22Rv1 (cell line): ENCODE measurements around the gene TSPO2.

Experiments
- H3K27ac ChIP-seq: fragments of 450-650 bp; 2 replicates; pipeline ENCODE4 v1.5.1; 2017
- CTCF ChIP-seq: fragments of 450-650 bp; IDR thresholded peaks from 2 replicates; pipeline ENCODE4 v1.5.1; 2017; ENCODE audit warnings: mild to moderate bottlenecking
- ZFX ChIP-seq: fragments of 450-650 bp; IDR thresholded peaks from 2 replicates; pipeline ENCODE4 v1.6.1; 2017; ENCODE audit warnings: antibody characterized with exemption, borderline replicate concordance

Gene TSPO2

GRCh38 chr6:41042226-41043055 lies at the start of gene TSPO2:
Gene TSPO2 (plus strand): TSS chr6:41042467. CDS start chr6:41042986, 519 bp downstream.
- TF ChIP-seq CTCF (no peak), ZFX (no peak)
- H3K27ac ChIP-seq, result no peak within 1 kb of the TSS

- no peak overlapping the region for H3K27ac ChIP-seq
- TF ChIP-seq CTCF (no peak), ZFX (no peak)
These were observed 49.5 kb upstream of the TSPO2 start for GRCh38 chr6:40992746-40993145.

GRCh38 chr6:40996591-40997233 lies 45.6 kb upstream of the TSPO2 start:
- TF ChIP-seq CTCF, result no peak
- H3K27ac ChIP-seq, result peak overlapping the region; percentile 53

GRCh38 chr6:40997234-40997957 lies 44.9 kb upstream of the TSPO2 start:
- TF ChIP-seq CTCF (no peak), ZFX (no peak)
- peak overlapping the region; percentile 53 for H3K27ac ChIP-seq

- H3K27ac ChIP-seq, result no peak overlapping the region
- TF ChIP-seq CTCF (no peak), ZFX (no peak)
These were observed 43.6 kb upstream of the TSPO2 start for GRCh38 chr6:40998661-40999060.

GRCh38 chr6:40999569-40999968 lies 42.7 kb upstream of the TSPO2 start:
- TF ChIP-seq CTCF (peak; percentile 42), ZFX (no peak)
- no peak overlapping the region for H3K27ac ChIP-seq
